Panc1 (cell line): ENCODE results near the gene CADPS2. TPM values are rescaled to one million over a fixed set of nuclear protein-coding genes. Genes with fewer than 3 reads are reported as not detected.

Experiments
- ATAC-seq: fragments of 200-7000 bp; cut with Tn5 transposase; 2 replicates; pipeline ENCODE4 v1.9.1; 2020; ENCODE audit warnings: mild to moderate bottlenecking, moderate library complexity
- BruUV-seq: library from RNA; stranded (reverse); fragments of 400-500 nt; replicated peaks from 2 replicates; lab custom pipeline; 2021; lab: Mats Ljungman, UMichigan
- CTCF ChIA-PET: fragments of 300-600 bp; sonication (Branson Sonifier 250); formaldehyde crosslinking; loops from one replicate; lab custom pipeline; 2022; ENCODE audit warnings: antibody characterized with exemption; lab: Charles Lee
- POLR2A ChIA-PET: fragments of 300-600 bp; sonication (Branson Sonifier 250); formaldehyde crosslinking; loops from one replicate; lab custom pipeline; 2022; ENCODE audit warnings: antibody characterized with exemption; lab: Charles Lee
- DNase-seq: peaks from one replicate; pipeline ENCODE4 v3.0.0-alpha.2; 2010; ENCODE audit warnings: low read depth, low spot score
- H3K27ac ChIP-seq: 2 replicates; pipeline ENCODE4 v1.5.1; 2011; ENCODE audit warnings: mild to moderate bottlenecking, low read length, inconsistent platforms
- H3K27me3 ChIP-seq: fragments of 200-500 bp; sonication (Bioruptor generic); 2 replicates; pipeline ENCODE4 v1.6.0; 2014; ENCODE audit warnings: low read length, inconsistent platforms; ENCODE audit not compliant: control insufficient read depth, insufficient read depth
- H3K36me3 ChIP-seq: fragments of 200-500 bp; sonication (Bioruptor generic); 2 replicates; pipeline ENCODE4 v1.5.1; 2014; ENCODE audit warnings: inconsistent platforms, mild to moderate bottlenecking, low read length, moderate library complexity; ENCODE audit not compliant: control insufficient read depth, insufficient read depth
- H3K4me1 ChIP-seq: 2 replicates; pipeline ENCODE4 v1.5.1; 2011; ENCODE audit warnings: inconsistent platforms, mild to moderate bottlenecking, low read length, moderate library complexity; ENCODE audit not compliant: control insufficient read depth, insufficient read depth
- H3K4me3 ChIP-seq, 2 experiments: 2 replicates each; pipeline ENCODE4 v1.5.1; 2011 to 2012; ENCODE audit warnings: low read depth in 2 of 2, low read length in 2 of 2, mild to moderate bottlenecking in 2 of 2, inconsistent platforms in 1 of 2, moderate library complexity in 1 of 2
- H3K9me3 ChIP-seq: fragments of 200-500 bp; sonication (Bioruptor generic); 2 replicates; pipeline ENCODE4 v1.5.1; 2014; ENCODE audit warnings: low read depth, mild to moderate bottlenecking, inconsistent platforms, low read length, moderate library complexity; ENCODE audit not compliant: control insufficient read depth, insufficient read depth
- CTCF ChIP-seq: fragments of 450-650 bp; IDR thresholded peaks from 2 replicates; pipeline ENCODE4 v1.5.1; 2017; ENCODE audit warnings: mild to moderate bottlenecking
- POLR2AphosphoS5 ChIP-seq: IDR thresholded peaks from 2 replicates; pipeline ENCODE4 v1.6.1; 2012; ENCODE audit warnings: mild to moderate bottlenecking, low read depth, low read length, moderate library complexity
- REST ChIP-seq, 2 experiments: IDR thresholded peaks; 2 replicates each; pipeline ENCODE4 v1.6.1; 2011 to 2012; ENCODE audit warnings: low read depth in 2 of 2, control low read depth in 1 of 2, low read length in 1 of 2, mild to moderate bottlenecking in 1 of 2, moderate library complexity in 1 of 2; ENCODE audit not compliant: insufficient read depth in 1 of 2
- SIN3A ChIP-seq: IDR thresholded peaks from 2 replicates; pipeline ENCODE4 v1.6.1; 2012; ENCODE audit warnings: low read depth, mild to moderate bottlenecking, low read length, moderate library complexity, borderline replicate concordance; ENCODE audit not compliant: insufficient read depth
- TCF7L2 ChIP-seq: IDR thresholded peaks from 2 replicates; pipeline ENCODE4 v1.6.1; 2011; ENCODE audit warnings: mild to moderate bottlenecking, low read depth, low read length, inconsistent platforms
- in situ Hi-C: cut with HindIII; loops from 2 replicates; pipeline ENCODE4 v1.10.0; 2016; ENCODE audit warnings: low sequenced_read_pairs, low pct_unique_long_range_greater_than_20kb
- intact Hi-C: fragments of 100-400 bp; cut with micrococcal nuclease; formaldehyde crosslinking; loops from one replicate; pipeline ENCODE4 v1.10.0; 2022; ENCODE audit not compliant: unreplicated experiment
- total RNA-seq: library from RNA; stranded (reverse); gene quantifications from one replicate; pipeline ENCODE4 v1.2.1, GENCODE V29; 2021; ENCODE audit not compliant: unreplicated experiment

Gene CADPS2
- total RNA-seq, 1 experiment from 2014 or later, result 1.6 TPM

GRCh38 chr7:122584676-122585251 lies 301.5 kb downstream of the CADPS2 start:
- H3K27me3 ChIP-seq, result no peaks in the 10 kb centered on the region
- intact Hi-C loops (no loop called here), in situ Hi-C loops (no loop called here)
- ChIA-PET POLR2A (no interaction called here), CTCF (no interaction called here)
- DNase-seq (no peak), ATAC-seq (no peak)
- no peaks in the 10 kb centered on the region for H3K36me3 ChIP-seq
- no peak overlapping the region for H3K4me3 ChIP-seq
- H3K4me1 ChIP-seq, result no peaks in the 10 kb centered on the region
- TF ChIP-seq CTCF (no peak), REST (IDR thresholded peaks at IDR 0.05; ENCODE audit: insufficient read depth in 1 of 2, low read depth in 2 of 2, low read length in 1 of 2) (no peak), TCF7L2 (no peak), SIN3A (no peak), POLR2AphosphoS5 (no peak)
- no TSS peak for BruUV-seq
- no peaks in the 10 kb centered on the region; the same call in 1 of the 2 replicates for H3K9me3 ChIP-seq
- no peak overlapping the region for H3K27ac ChIP-seq

- H3K36me3 ChIP-seq, result no peaks in the 10 kb centered on the region
- H3K27ac ChIP-seq, result no peak overlapping the region
- TF ChIP-seq CTCF, result no peak
- TF ChIP-seq SIN3A, result no peak
- no peak for TF ChIP-seq TCF7L2
- no peak for TF ChIP-seq REST (IDR thresholded peaks at IDR 0.05; ENCODE audit: insufficient read depth in 1 of 2, low read depth in 2 of 2, low read length in 1 of 2)
- TF ChIP-seq POLR2AphosphoS5, result no peak
- intact Hi-C loops (no loop called here), in situ Hi-C loops (no loop called here)
- H3K27me3 ChIP-seq, result no peaks in the 10 kb centered on the region
- POLR2A ChIA-PET, result no interaction called here
- no peaks in the 10 kb centered on the region for H3K4me1 ChIP-seq
- DNase-seq, result no peak
- no peak for ATAC-seq
- no peaks in the 10 kb centered on the region for H3K9me3 ChIP-seq
- H3K4me3 ChIP-seq, result no peak overlapping the region
- CTCF ChIA-PET, result no interaction called here
- BruUV-seq, result no TSS peak
Observed at GRCh38 chr7:122578350-122578749, 307.9 kb downstream of the CADPS2 start.
